ENCODE results near the gene DDX24.

The DDX24 gene

GRCh38 chr14:94058674-94059138 lies 22.3 kb downstream of the DDX24 start:
- H4K20me1 ChIP-seq (ENCODE audit: control insufficient read depth, insufficient read depth, low read depth, low read length) = peaks cover 13% of the 10 kb centered on the region; the same call in 1 of the 2 replicates
- peaks cover 96% of the 10 kb centered on the region for H3K36me3 ChIP-seq (ENCODE audit: control insufficient read depth, low read length)
- no peaks in the 10 kb centered on the region for H3K4me1 ChIP-seq (ENCODE audit: control insufficient read depth, low read length)
- no peak for TF ChIP-seq EZH2phosphoT487 (IDR thresholded peaks at IDR 0.05; ENCODE audit: borderline replicate concordance, low read length)
- H3K27me3 ChIP-seq (ENCODE audit: control insufficient read depth, low read length) = no peaks in the 10 kb centered on the region
- H3K4me2 ChIP-seq (ENCODE audit: low read length) = no peak overlapping the region
- no peak overlapping the region for H3K27ac ChIP-seq (ENCODE audit: low read depth, low read length)
- H3F3A ChIP-seq (ENCODE audit: control insufficient read depth, insufficient read depth) = no peaks in the 10 kb centered on the region
- H3K4me3 ChIP-seq (ENCODE audit: low read length) = no peak overlapping the region
- H3K79me2 ChIP-seq (ENCODE audit: control insufficient read depth, low read length) = peaks cover 16% of the 10 kb centered on the region
- no peaks in the 10 kb centered on the region for H3K9me3 ChIP-seq (ENCODE audit: control insufficient read depth, insufficient read depth, low read length)
- no peaks in the 10 kb centered on the region for H3K9me2 ChIP-seq (replicated peaks; ENCODE audit: control insufficient read depth, low read length)

GRCh38 chr14:94058128-94058673 lies 22.8 kb downstream of the DDX24 start:
- TF ChIP-seq, protein P1, sequence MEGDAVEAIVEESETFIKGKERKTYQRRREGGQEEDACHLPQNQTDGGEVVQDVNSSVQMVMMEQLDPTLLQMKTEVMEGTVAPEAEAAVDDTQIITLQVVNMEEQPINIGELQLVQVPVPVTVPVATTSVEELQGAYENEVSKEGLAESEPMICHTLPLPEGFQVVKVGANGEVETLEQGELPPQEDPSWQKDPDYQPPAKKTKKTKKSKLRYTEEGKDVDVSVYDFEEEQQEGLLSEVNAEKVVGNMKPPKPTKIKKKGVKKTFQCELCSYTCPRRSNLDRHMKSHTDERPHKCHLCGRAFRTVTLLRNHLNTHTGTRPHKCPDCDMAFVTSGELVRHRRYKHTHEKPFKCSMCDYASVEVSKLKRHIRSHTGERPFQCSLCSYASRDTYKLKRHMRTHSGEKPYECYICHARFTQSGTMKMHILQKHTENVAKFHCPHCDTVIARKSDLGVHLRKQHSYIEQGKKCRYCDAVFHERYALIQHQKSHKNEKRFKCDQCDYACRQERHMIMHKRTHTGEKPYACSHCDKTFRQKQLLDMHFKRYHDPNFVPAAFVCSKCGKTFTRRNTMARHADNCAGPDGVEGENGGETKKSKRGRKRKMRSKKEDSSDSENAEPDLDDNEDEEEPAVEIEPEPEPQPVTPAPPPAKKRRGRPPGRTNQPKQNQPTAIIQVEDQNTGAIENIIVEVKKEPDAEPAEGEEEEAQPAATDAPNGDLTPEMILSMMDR (IDR thresholded peaks at IDR 0.05; ENCODE audit: low read depth, low read length, poor library complexity, severe bottlenecking) = no peak
- TF ChIP-seq EZH2phosphoT487 (IDR thresholded peaks at IDR 0.05; ENCODE audit: borderline replicate concordance, low read length) = no peak
- no peaks in the 10 kb centered on the region for H3K9me3 ChIP-seq (ENCODE audit: control insufficient read depth, insufficient read depth, low read length)
- peaks cover 10% of the 10 kb centered on the region for H3K79me2 ChIP-seq (ENCODE audit: control insufficient read depth, low read length)
- peaks cover 13% of the 10 kb centered on the region; the same call in 1 of the 2 replicates for H4K20me1 ChIP-seq (ENCODE audit: control insufficient read depth, insufficient read depth, low read depth, low read length)
- no peaks in the 10 kb centered on the region for H3K27me3 ChIP-seq (ENCODE audit: control insufficient read depth, low read length)
- H3K4me1 ChIP-seq (ENCODE audit: control insufficient read depth, low read length) = no peaks in the 10 kb centered on the region
- no peak overlapping the region for H3K4me3 ChIP-seq (ENCODE audit: low read length)
- H3K36me3 ChIP-seq (ENCODE audit: control insufficient read depth, low read length) = peaks cover 92% of the 10 kb centered on the region
- no peak overlapping the region for H3K27ac ChIP-seq (ENCODE audit: low read depth, low read length)
- no peaks in the 10 kb centered on the region for H3K9me2 ChIP-seq (replicated peaks; ENCODE audit: control insufficient read depth, low read length)
- no peaks in the 10 kb centered on the region for H3F3A ChIP-seq (ENCODE audit: control insufficient read depth, insufficient read depth)
- H3K4me2 ChIP-seq (ENCODE audit: low read length) = no peak overlapping the region

- Histone ChIP-seq H3F3A (ENCODE audit: control insufficient read depth, insufficient read depth) (no peaks in the 10 kb centered on the region), H3K4me1 (ENCODE audit: control insufficient read depth, low read length) (no peaks in the 10 kb centered on the region), H3K36me3 (ENCODE audit: control insufficient read depth, low read length) (peaks cover 94% of the 10 kb centered on the region), H3K9me3 (ENCODE audit: control insufficient read depth, insufficient read depth, low read length) (no peaks in the 10 kb centered on the region), H3K79me2 (ENCODE audit: control insufficient read depth, low read length) (no peaks in the 10 kb centered on the region; the same call in 1 of the 2 replicates), H3K9me2 (replicated peaks; ENCODE audit: control insufficient read depth, low read length) (no peaks in the 10 kb centered on the region), H3K4me3 (ENCODE audit: low read length) (no peak overlapping the region), H3K27ac (ENCODE audit: low read depth, low read length) (no peak overlapping the region), H3K27me3 (ENCODE audit: control insufficient read depth, low read length) (no peaks in the 10 kb centered on the region), H3K4me2 (ENCODE audit: low read length) (no peak overlapping the region), H4K20me1 (ENCODE audit: control insufficient read depth, insufficient read depth, low read depth, low read length) (peaks cover 10% of the 10 kb centered on the region; the same call in 1 of the 2 replicates)
- TF ChIP-seq EZH2phosphoT487 (IDR thresholded peaks at IDR 0.05; ENCODE audit: borderline replicate concordance, low read length) = no peak
- TF ChIP-seq, protein P1 (IDR thresholded peaks at IDR 0.05; ENCODE audit: low read depth, low read length, poor library complexity, severe bottlenecking) = no peak
Measured at GRCh38 chr14:94056579-94057308, 24.3 kb downstream of the DDX24 start.

GRCh38 chr14:94054936-94055335 lies 26.1 kb downstream of the DDX24 start:
- H3K79me2 ChIP-seq (ENCODE audit: control insufficient read depth, low read length) = no peaks in the 10 kb centered on the region

More at GRCh38 chr14:94054936-94055335, 26.1 kb downstream of the DDX24 start:
- H4K20me1 ChIP-seq (ENCODE audit: control insufficient read depth, insufficient read depth, low read depth, low read length) = peaks cover 4% of the 10 kb centered on the region; the same call in 1 of the 2 replicates
- H3K4me2 ChIP-seq (ENCODE audit: low read length) = no peak overlapping the region
- H3K9me3 ChIP-seq (ENCODE audit: control insufficient read depth, insufficient read depth, low read length) = no peaks in the 10 kb centered on the region
- no peak for TF ChIP-seq EZH2phosphoT487 (IDR thresholded peaks at IDR 0.05; ENCODE audit: borderline replicate concordance, low read length)
- TF ChIP-seq, protein P1 (IDR thresholded peaks at IDR 0.05; ENCODE audit: low read depth, low read length, poor library complexity, severe bottlenecking) = no peak
- no peaks in the 10 kb centered on the region for H3K9me2 ChIP-seq (replicated peaks; ENCODE audit: control insufficient read depth, low read length)
- H3K4me3 ChIP-seq (ENCODE audit: low read length) = no peak overlapping the region
- no peak overlapping the region for H3K27ac ChIP-seq (ENCODE audit: low read depth, low read length)
- H3F3A ChIP-seq (ENCODE audit: control insufficient read depth, insufficient read depth) = no peaks in the 10 kb centered on the region
- peaks cover 94% of the 10 kb centered on the region for H3K36me3 ChIP-seq (ENCODE audit: control insufficient read depth, low read length)
- no peaks in the 10 kb centered on the region for H3K4me1 ChIP-seq (ENCODE audit: control insufficient read depth, low read length)
- H3K27me3 ChIP-seq (ENCODE audit: control insufficient read depth, low read length) = no peaks in the 10 kb centered on the region

Data from DOHH2 (cell line).